Heart left ventricle (tissue), 13 donors: ENCODE data around the gene PLA2G2E.

Source experiments
- POLR2A ChIP-seq, 2 donors: fragments of 450-650 bp; IDR thresholded peaks; one replicate each; pipeline ENCODE4 v1.6.1; 2017; ENCODE audit warnings: antibody characterized with exemption in 2 of 2, mild to moderate bottlenecking in 2 of 2, moderate library complexity in 2 of 2
- TF ChIP-seq, protein P1 (sequence below), 12 donors: fragments of 200-600 bp; sonication (generic) in 4 of 12; IDR thresholded peaks; one replicate each; pipeline versions ENCODE4 v1.5.0 to v1.8.0; 2018 to 2022; ENCODE audit warnings: antibody characterized with exemption in 12 of 12, mild to moderate bottlenecking in 5 of 12
- donor health status: ischemic (EF 13 %, LVEDD 7.1; RV severe dilation, severe dysfunction).
- donor health status: DM: no; HTN: yes; CAD: no.
- donor health status: DM: no; HTN: no; CAD: no.
- donor health status: ischemic (EF 25% LVEDD 6.9; RV normal size, moderate dysfunction).
- donor health status: ischemic (EF 25% LVEDD 5.7; RV mildly dilated, moderate dysfunction).
- donor health status: ischemic (EF 35%, LVEDD 5.7; RV mildly dilated, moderate dysfunction).
- donor health status: nonischemic (EF 11% LVEDD 7.7; RV severe dilation, severe dysfunction).
- donor health status: DM: yes; HTN: yes; CAD: no.
- donor health status: PGD.
- donor health status: ischemic (EF 29% LVEDD 5.4; RV normal size, mild dysfunction).
- donor health status: nonischemic (EF 23%, LVEDD 6.1; RV moderate dilation, normal function).

DNA sequence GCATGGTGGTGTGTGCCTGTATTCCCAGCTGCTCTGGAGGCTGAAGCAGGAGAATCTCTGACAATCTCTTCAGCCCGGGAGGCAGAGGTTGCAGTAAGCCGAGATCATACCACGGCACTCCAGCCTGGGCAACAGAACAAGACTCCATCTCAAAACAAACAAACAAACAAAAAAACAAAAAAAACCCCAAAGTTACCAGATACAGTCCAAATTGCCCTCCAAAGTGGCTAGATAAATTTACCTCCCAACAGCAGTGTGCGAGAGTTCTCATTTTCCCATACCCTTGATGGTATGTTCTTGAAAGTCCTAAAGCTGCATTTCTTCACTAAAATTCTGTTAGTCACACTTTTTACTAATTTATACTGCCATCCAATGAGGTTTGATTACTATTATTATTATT is 44.2 kb downstream of the PLA2G2E start:
- TF ChIP-seq, protein P1, sequence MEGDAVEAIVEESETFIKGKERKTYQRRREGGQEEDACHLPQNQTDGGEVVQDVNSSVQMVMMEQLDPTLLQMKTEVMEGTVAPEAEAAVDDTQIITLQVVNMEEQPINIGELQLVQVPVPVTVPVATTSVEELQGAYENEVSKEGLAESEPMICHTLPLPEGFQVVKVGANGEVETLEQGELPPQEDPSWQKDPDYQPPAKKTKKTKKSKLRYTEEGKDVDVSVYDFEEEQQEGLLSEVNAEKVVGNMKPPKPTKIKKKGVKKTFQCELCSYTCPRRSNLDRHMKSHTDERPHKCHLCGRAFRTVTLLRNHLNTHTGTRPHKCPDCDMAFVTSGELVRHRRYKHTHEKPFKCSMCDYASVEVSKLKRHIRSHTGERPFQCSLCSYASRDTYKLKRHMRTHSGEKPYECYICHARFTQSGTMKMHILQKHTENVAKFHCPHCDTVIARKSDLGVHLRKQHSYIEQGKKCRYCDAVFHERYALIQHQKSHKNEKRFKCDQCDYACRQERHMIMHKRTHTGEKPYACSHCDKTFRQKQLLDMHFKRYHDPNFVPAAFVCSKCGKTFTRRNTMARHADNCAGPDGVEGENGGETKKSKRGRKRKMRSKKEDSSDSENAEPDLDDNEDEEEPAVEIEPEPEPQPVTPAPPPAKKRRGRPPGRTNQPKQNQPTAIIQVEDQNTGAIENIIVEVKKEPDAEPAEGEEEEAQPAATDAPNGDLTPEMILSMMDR (IDR thresholded peaks at IDR 0.05): no peak
- no peak for TF ChIP-seq POLR2A (IDR thresholded peaks at IDR 0.05)
